HepG2 (cell line): ENCODE results near the gene CNKSR3. TPM values are rescaled to one million over a fixed set of nuclear protein-coding genes. Genes with fewer than 3 reads are reported as not detected.

Source experiments
- ARNT2 ChIP-seq: sonication (generic); formaldehyde crosslinking; IDR thresholded peaks from 2 replicates; pipeline ENCODE4 v1.8.0; 2022; ENCODE audit warnings: mild to moderate bottlenecking, low read depth, missing genetic modification reagents, moderate library complexity
- CREM ChIP-seq, 2 experiments: sonication (generic) in 1 of 2; formaldehyde crosslinking in 1 of 2; IDR thresholded peaks; 2 replicates each; pipeline versions ENCODE4 v1.4.0 to v1.6.1; 2016 to 2020; ENCODE audit warnings: antibody characterized with exemption in 1 of 2, mild to moderate bottlenecking in 1 of 2, missing genetic modification reagents in 1 of 2
- KLF15 ChIP-seq: sonication (generic); formaldehyde crosslinking; IDR thresholded peaks from 2 replicates; pipeline ENCODE4 v1.8.1; 2023; ENCODE audit warnings: borderline replicate concordance, mild to moderate bottlenecking, inconsistent platforms, missing genetic modification reagents, mixed read lengths
- MEIS1 ChIP-seq: sonication (generic); formaldehyde crosslinking; IDR thresholded peaks from 2 replicates; pipeline ENCODE4 v1.9.0; 2021; ENCODE audit warnings: mild to moderate bottlenecking, missing genetic modification reagents, moderate library complexity, borderline replicate concordance
- MIXL1 ChIP-seq: IDR thresholded peaks from 2 replicates; pipeline ENCODE4 v1.6.1; 2016
- RBFOX2 ChIP-seq: fragments of 200-400 bp; formaldehyde crosslinking; IDR thresholded peaks from 2 replicates; pipeline ENCODE4 v1.6.1; 2017; ENCODE audit warnings: low read depth, mild to moderate bottlenecking, low read length
- ZBTB8A ChIP-seq: sonication (generic); formaldehyde crosslinking; IDR thresholded peaks from 2 replicates; pipeline ENCODE4 v1.4.0; 2020; ENCODE audit warnings: mild to moderate bottlenecking, low read depth, missing genetic modification reagents, borderline replicate concordance
- ZKSCAN8 ChIP-seq: IDR thresholded peaks from 2 replicates; pipeline ENCODE4 v1.6.1; 2016; ENCODE audit warnings: borderline replicate concordance, missing genetic modification reagents, missing compliant biosample characterization
- ZNF17 ChIP-seq: sonication (generic); formaldehyde crosslinking; IDR thresholded peaks from 2 replicates; pipeline ENCODE4 v1.5.0; 2020; ENCODE audit warnings: mild to moderate bottlenecking, missing genetic modification reagents
- ZNF33A ChIP-seq: sonication (generic); formaldehyde crosslinking; IDR thresholded peaks from 2 replicates; pipeline ENCODE4 v1.5.1; 2020; ENCODE audit warnings: missing genetic modification reagents, mild to moderate bottlenecking, moderate library complexity, borderline replicate concordance
- ZNF615 ChIP-seq: sonication (generic); formaldehyde crosslinking; IDR thresholded peaks from 2 replicates; pipeline ENCODE4 v1.5.0; 2020; ENCODE audit warnings: mild to moderate bottlenecking, missing genetic modification reagents, borderline replicate concordance
- polyA plus RNA-seq, 8 experiments: library from polyadenylated mRNA; depleted of rRNA in 3 of 8; stranded (reverse) in 7 of 8; unstranded in 1 of 8; fragments of >200 nt; fragmentation: Illumina TruSeq in 4 of 8; extraction: Trizol in 4 of 8; gene quantifications; 2 replicates each; pipeline versions ENCODE4 v1.2.1 to v1.2.3, GENCODE V29; 2011 to 2016; ENCODE audit warnings: low read depth in 4 of 8, missing spikeins in 1 of 8, mixed read lengths in 1 of 8; ENCODE audit not compliant: insufficient read depth in 1 of 8
- total RNA-seq, 5 experiments: library from RNA; depleted of rRNA; stranded (reverse); fragments of >200 nt; fragmentation: Illumina TruSeq; extraction: Trizol; gene quantifications; 2 replicates each; pipeline ENCODE4 v1.2.3, GENCODE V29; 2016; ENCODE audit warnings: low read depth in 1 of 5
- TF ChIP-seq, protein P1 (sequence below): sonication (generic); formaldehyde crosslinking; IDR thresholded peaks from 2 replicates; pipeline ENCODE4 v1.5.1; 2020; ENCODE audit warnings: missing genetic modification reagents, mild to moderate bottlenecking, borderline replicate concordance
- TF ChIP-seq, protein P2 (sequence below): sonication (generic); formaldehyde crosslinking; IDR thresholded peaks from 2 replicates; pipeline ENCODE4 v1.8.0; 2022; ENCODE audit warnings: mild to moderate bottlenecking, missing genetic modification reagents; ENCODE audit not compliant: insufficient replicate concordance
- TF ChIP-seq, protein P3 (sequence below): sonication (generic); formaldehyde crosslinking; IDR thresholded peaks from 2 replicates; pipeline ENCODE4 v1.4.0; 2020; ENCODE audit warnings: mild to moderate bottlenecking, missing genetic modification reagents
- TF ChIP-seq, protein P4 (sequence below): sonication (generic); formaldehyde crosslinking; IDR thresholded peaks from 2 replicates; pipeline ENCODE4 v1.4.0; 2020; ENCODE audit warnings: missing genetic modification reagents, low read depth, mild to moderate bottlenecking, borderline replicate concordance

CNKSR3 gene
- total and polyA plus RNA-seq, 2 of the 13 experiments (the other 11 are each of a cell fraction or from before 2014, with no cell fraction given) = 9.2 to 38.6 TPM

DNA sequence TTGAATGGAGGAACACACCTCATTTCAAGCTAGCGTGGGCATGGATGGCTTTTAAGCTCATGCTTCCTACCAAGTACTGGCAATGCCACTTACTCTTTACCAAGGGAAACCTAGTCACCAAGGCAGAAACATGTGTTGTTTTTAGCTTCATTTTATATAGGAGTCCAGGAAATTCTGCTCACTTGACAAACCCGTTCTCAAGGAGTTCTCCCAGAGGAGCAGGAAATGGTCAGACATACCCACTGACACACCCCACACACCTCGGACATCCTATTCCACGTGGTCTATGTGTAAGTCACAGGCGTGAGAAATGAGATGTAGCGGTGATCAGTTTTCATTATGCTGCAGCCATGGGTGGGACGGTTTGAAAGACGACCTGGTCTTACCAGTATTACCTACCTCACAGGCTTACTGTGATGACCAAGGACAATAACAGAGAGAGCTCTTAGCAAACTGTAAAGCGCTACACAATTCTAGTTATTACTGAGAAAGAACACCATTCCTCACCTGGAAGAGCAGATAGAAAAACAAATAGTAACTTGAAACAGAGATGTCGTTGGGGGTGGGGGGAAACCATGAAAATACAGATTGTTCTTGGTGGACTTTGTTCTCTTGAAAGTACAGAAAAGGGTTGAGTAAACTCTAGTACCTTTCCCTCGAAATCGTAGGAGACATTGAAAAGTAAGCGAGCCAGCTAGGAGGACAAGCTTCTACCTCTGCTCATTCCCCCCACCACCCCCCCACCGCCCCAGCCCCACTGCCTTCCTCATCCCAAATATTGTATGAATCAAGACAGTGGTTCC lies 1.7 kb downstream of the CNKSR3 start (continued):
- TF ChIP-seq ZBTB8A (CRISPR knock-in tag) = no peak
- peak; percentile 59; the same call in 1 of the 2 replicates for TF ChIP-seq MEIS1
- TF ChIP-seq CREM (IDR thresholded peaks at IDR 0.05) = peak; percentile 65; the same call in 1 of the 2 replicates
- no peak for TF ChIP-seq CREM (CRISPR knock-in tag; IDR thresholded peaks at IDR 0.05)
- TF ChIP-seq, protein P1, sequence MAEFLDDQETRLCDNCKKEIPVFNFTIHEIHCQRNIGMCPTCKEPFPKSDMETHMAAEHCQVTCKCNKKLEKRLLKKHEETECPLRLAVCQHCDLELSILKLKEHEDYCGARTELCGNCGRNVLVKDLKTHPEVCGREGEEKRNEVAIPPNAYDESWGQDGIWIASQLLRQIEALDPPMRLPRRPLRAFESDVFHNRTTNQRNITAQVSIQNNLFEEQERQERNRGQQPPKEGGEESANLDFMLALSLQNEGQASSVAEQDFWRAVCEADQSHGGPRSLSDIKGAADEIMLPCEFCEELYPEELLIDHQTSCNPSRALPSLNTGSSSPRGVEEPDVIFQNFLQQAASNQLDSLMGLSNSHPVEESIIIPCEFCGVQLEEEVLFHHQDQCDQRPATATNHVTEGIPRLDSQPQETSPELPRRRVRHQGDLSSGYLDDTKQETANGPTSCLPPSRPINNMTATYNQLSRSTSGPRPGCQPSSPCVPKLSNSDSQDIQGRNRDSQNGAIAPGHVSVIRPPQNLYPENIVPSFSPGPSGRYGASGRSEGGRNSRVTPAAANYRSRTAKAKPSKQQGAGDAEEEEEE = no peak
- no peak for TF ChIP-seq ARNT2 (CRISPR knock-in tag)
- TF ChIP-seq, protein P2, sequence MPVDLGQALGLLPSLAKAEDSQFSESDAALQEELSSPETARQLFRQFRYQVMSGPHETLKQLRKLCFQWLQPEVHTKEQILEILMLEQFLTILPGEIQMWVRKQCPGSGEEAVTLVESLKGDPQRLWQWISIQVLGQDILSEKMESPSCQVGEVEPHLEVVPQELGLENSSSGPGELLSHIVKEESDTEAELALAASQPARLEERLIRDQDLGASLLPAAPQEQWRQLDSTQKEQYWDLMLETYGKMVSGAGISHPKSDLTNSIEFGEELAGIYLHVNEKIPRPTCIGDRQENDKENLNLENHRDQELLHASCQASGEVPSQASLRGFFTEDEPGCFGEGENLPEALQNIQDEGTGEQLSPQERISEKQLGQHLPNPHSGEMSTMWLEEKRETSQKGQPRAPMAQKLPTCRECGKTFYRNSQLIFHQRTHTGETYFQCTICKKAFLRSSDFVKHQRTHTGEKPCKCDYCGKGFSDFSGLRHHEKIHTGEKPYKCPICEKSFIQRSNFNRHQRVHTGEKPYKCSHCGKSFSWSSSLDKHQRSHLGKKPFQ (CRISPR knock-in tag) = no peak
- TF ChIP-seq KLF15 (CRISPR knock-in tag) = no peak
- no peak for TF ChIP-seq ZNF17 (CRISPR knock-in tag)
- no peak for TF ChIP-seq MIXL1
- TF ChIP-seq ZKSCAN8 (CRISPR knock-in tag) = no peak
- TF ChIP-seq ZNF615 = no peak
- TF ChIP-seq ZNF33A (CRISPR knock-in tag) = no peak
- TF ChIP-seq, protein P3, sequence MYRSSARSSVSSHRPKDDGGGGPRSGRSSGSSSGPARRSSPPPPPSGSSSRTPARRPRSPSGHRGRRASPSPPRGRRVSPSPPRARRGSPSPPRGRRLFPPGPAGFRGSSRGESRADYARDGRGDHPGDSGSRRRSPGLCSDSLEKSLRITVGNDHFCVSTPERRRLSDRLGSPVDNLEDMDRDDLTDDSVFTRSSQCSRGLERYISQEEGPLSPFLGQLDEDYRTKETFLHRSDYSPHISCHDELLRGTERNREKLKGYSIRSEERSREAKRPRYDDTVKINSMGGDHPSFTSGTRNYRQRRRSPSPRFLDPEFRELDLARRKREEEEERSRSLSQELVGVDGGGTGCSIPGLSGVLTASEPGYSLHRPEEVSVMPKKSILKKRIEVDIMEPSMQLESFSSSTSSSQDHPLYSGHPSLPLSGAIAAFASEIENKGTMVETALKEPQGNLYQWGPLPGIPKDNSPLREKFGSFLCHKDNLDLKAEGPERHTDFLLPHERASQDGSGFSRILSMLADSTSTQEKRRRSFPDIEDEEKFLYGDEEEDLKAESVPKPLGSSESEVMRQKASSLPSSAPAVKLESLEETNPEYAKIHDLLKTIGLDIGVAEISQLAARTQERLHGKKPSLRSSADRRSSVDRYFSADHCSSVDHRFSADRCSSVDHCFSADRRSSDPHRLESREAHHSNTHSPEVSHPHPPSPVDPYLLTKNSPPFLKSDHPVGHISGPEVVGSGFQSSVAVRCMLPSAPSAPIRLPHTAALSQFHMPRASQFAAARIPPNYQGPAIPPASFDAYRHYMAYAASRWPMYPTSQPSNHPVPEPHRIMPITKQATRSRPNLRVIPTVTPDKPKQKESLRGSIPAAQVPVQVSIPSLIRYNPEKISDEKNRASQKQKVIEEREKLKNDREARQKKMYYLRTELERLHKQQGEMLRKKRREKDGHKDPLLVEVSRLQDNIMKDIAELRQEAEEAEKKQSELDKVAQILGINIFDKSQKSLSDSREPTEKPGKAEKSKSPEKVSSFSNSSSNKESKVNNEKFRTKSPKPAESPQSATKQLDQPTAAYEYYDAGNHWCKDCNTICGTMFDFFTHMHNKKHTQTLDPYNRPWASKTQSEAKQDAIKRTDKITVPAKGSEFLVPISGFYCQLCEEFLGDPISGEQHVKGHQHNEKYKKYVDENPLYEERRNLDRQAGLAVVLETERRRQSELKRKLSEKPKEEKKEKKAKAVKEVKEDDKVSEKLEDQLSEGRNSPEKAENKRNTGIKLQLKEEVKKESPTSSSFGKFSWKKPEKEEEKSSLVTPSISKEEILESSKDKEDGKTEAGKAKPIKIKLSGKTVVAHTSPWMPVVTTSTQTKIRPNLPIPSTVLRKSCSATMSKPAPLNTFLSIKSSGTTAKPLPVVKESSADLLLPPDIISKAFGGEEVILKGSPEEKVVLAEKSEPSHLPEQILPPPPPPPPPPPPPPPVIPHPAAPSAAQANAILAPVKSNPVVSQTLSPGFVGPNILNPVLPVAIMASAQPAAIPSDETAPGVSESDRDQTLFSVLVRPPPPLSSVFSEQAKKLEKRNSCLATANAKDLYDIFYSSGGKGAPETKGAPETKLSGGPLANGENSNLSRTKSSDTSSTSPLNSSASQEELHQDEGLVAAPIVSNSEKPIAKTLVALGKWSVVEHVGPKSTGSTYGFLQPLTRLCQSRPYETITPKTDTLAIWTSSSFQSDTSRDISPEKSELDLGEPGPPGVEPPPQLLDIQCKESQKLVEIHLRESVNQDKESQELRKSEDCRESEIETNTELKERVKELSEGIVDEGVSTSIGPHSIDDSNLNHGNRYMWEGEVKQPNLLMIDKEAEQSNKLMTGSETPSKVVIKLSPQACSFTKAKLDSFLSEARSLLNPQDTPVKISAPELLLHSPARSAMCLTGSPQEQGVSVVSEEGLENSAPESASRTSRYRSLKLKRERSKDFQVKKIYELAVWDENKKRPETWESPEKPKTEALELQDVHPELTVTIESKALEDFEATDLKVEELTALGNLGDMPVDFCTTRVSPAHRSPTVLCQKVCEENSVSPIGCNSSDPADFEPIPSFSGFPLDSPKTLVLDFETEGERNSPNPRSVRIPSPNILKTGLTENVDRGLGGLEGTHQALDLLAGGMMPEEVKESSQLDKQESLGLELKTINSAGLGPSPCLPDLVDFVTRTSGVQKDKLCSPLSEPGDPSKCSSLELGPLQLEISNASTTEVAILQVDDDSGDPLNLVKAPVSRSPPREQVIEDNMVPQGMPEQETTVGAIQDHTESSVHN (CRISPR knock-in tag) = 0 out of 2 replicates have a peak, but pooled peaks have one; percentile 82
- TF ChIP-seq RBFOX2 = peak; percentile 2; the same call in 1 of the 2 replicates
- TF ChIP-seq, protein P4, sequence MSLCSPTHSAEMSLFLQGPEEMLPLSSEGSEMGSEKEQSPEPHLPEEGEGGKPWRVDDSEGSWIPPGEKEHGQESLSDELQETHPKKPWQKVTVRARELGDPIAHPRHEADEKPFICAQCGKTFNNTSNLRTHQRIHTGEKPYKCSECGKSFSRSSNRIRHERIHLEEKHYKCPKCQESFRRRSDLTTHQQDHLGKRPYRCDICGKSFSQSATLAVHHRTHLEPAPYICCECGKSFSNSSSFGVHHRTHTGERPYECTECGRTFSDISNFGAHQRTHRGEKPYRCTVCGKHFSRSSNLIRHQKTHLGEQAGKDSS (CRISPR knock-in tag) = peak; percentile 69
